Measurements from ENCODE around the gene CMPK2. TPM values are rescaled to one million over a fixed set of nuclear protein-coding genes. Genes with fewer than 3 reads are reported as not detected.

Gene CMPK2
- total and polyA plus RNA-seq, 4 donors, result 2.4 to 7.4 (median 4.5) TPM

DNA sequence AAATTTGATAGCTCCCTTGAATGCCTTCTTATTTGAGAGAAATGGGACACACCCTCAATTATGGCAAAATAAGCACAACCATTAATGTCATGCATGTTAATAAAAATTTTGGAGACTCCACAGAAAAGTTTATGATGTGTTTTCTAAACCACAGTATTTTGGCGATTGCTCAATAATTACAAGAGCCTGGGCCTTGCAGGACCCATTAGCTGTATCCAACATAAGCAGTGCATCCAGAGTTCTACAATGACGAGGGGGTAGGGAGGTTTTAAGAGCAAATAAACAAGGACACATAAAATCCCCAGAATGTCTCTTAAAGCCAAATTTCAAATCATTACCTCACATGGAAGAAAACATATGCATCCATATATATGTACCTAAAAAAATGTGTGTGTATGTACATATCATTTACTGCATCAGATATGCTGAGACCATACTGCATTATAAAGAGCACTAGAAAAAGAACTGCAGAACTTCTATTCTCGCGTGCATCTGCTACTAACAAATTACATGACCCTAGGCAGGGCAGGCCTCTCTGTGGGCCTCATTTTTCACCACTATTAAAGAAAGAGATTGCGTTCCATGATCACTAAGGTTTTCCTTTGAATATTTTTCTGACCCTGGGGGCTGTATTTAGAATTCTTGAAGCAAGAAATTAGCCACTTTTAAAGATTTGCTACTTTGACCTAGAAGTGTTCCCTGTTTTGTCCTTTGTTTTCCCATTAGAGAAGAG lies 38.0 kb downstream of the CMPK2 start:
- no peak for ATAC-seq (ENCODE audit: low FRiP score)
- no peak overlapping the region for H3K4me3 ChIP-seq (ENCODE audit: low read length in 2 of 2)
- no peaks in the 10 kb centered on the region for H3K27me3 ChIP-seq (ENCODE audit: control insufficient read depth in 1 of 2, insufficient read depth in 2 of 2, low read length in 1 of 2)
- no peaks in the 10 kb centered on the region for H3K4me1 ChIP-seq (ENCODE audit: control insufficient read depth in 1 of 2, insufficient read depth in 2 of 2, low read length in 2 of 2)
- no peak overlapping the region for H3K27ac ChIP-seq (ENCODE audit: low read depth in 1 of 2, low read length in 2 of 2)
- peaks cover 0 to 2% of the 10 kb centered on the region in 2 donors for H3K36me3 ChIP-seq (ENCODE audit: control insufficient read depth in 1 of 2, insufficient read depth in 2 of 2, low read length in 1 of 2)
- WGBS, 2 donors, result 61 to 63% methylated on average over 5 of the region's 5 CpGs
- no peak for DNase-seq
- peaks cover 2% of the 10 kb centered on the region for H3K9me3 ChIP-seq (ENCODE audit: control insufficient read depth, low read length)
- intact Hi-C loops (cut with DNase I), result no loop called here

GRCh38 chr2:6826081-6826913 lies 39.4 kb downstream of the CMPK2 start:
- intact Hi-C loops (cut with DNase I), result no loop called here
- Histone ChIP-seq H3K36me3 (ENCODE audit: control insufficient read depth in 1 of 2, insufficient read depth in 2 of 2, low read length in 1 of 2) (peaks cover 0 to 2% of the 10 kb centered on the region in 2 donors), H3K27ac (ENCODE audit: low read depth in 1 of 2, low read length in 2 of 2) (no peak overlapping the region), H3K4me1 (ENCODE audit: control insufficient read depth in 1 of 2, insufficient read depth in 2 of 2, low read length in 2 of 2) (no peaks in the 10 kb centered on the region), H3K27me3 (ENCODE audit: control insufficient read depth in 1 of 2, insufficient read depth in 2 of 2, low read length in 1 of 2) (no peaks in the 10 kb centered on the region), H3K4me3 (ENCODE audit: low read length in 2 of 2) (no peak overlapping the region), H3K9me3 (ENCODE audit: control insufficient read depth, low read length) (peaks cover 2% of the 10 kb centered on the region)
- WGBS, 2 donors, result 54 to 57% methylated on average over 4 of the region's 4 CpGs
- ATAC-seq (ENCODE audit: low FRiP score), result no peak
- no peak for DNase-seq

- ATAC-seq (ENCODE audit: low FRiP score), result no peak
Measured at GRCh38 chr2:6824962-6825361, 40.7 kb downstream of the CMPK2 start.

GRCh38 chr2:6823111-6823510 lies 42.6 kb downstream of the CMPK2 start:
- H3K9me3 ChIP-seq (ENCODE audit: control insufficient read depth, low read length), result no peaks in the 10 kb centered on the region
- H3K27me3 ChIP-seq (ENCODE audit: control insufficient read depth in 1 of 2, insufficient read depth in 2 of 2, low read length in 1 of 2), result no peaks in the 10 kb centered on the region
- intact Hi-C loops (cut with DNase I), result no loop called here
- no peaks in the 10 kb centered on the region for H3K4me1 ChIP-seq (ENCODE audit: control insufficient read depth in 1 of 2, insufficient read depth in 2 of 2, low read length in 2 of 2)
- 15 to 19% methylated on average over 5 of the region's 5 CpGs for WGBS, 2 donors
- no peak overlapping the region for H3K27ac ChIP-seq (ENCODE audit: low read depth in 1 of 2, low read length in 2 of 2)
- no peak for ATAC-seq (ENCODE audit: low FRiP score)
- DNase-seq, result no peak
- no peak overlapping the region for H3K4me3 ChIP-seq (ENCODE audit: low read length in 2 of 2)
- no peaks in the 10 kb centered on the region for H3K36me3 ChIP-seq (ENCODE audit: control insufficient read depth in 1 of 2, insufficient read depth in 2 of 2, low read length in 1 of 2)

More at GRCh38 chr2:6824962-6825361, 40.7 kb downstream of the CMPK2 start:
- no peak for DNase-seq
- Histone ChIP-seq H3K27me3 (ENCODE audit: control insufficient read depth in 1 of 2, insufficient read depth in 2 of 2, low read length in 1 of 2) (no peaks in the 10 kb centered on the region), H3K27ac (ENCODE audit: low read depth in 1 of 2, low read length in 2 of 2) (no peak overlapping the region), H3K4me1 (ENCODE audit: control insufficient read depth in 1 of 2, insufficient read depth in 2 of 2, low read length in 2 of 2) (no peaks in the 10 kb centered on the region), H3K9me3 (ENCODE audit: control insufficient read depth, low read length) (no peaks in the 10 kb centered on the region), H3K4me3 (ENCODE audit: low read length in 2 of 2) (no peak overlapping the region), H3K36me3 (ENCODE audit: control insufficient read depth in 1 of 2, insufficient read depth in 2 of 2, low read length in 1 of 2) (no peaks in the 10 kb centered on the region)
- intact Hi-C loops (cut with DNase I), result no loop called here
- 75 to 78% methylated on average over 3 of the region's 3 CpGs for WGBS, 2 donors

DNA sequence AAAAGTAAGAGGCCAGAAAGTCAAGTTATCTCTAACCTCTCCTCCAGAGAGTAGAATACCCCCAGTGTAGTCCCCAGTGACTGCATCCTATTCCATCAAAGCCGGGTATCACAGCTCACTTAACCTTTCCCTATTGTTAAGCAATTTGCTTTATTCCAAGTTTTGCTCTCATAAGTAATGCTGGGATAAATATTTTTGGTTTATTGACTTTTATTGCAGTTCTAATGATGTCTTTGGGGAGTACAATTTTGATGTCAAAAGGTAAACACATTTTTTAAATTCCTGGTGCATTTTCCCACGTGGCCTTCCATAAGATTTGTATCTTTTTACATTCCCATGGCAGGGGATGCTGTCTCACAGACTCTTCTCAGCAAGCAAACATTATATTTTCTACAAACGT lies 43.3 kb downstream of the CMPK2 start:
- H3K36me3 ChIP-seq (ENCODE audit: control insufficient read depth in 1 of 2, insufficient read depth in 2 of 2, low read length in 1 of 2), result no peaks in the 10 kb centered on the region
- H3K4me1 ChIP-seq (ENCODE audit: control insufficient read depth in 1 of 2, insufficient read depth in 2 of 2, low read length in 2 of 2), result no peaks in the 10 kb centered on the region
- H3K4me3 ChIP-seq (ENCODE audit: low read length in 2 of 2), result no peak overlapping the region
- intact Hi-C loops (cut with DNase I), result no loop called here
- 33 to 41% methylated on average over 3 of the region's 3 CpGs for WGBS, 2 donors
- DNase-seq (no peak), ATAC-seq (ENCODE audit: low FRiP score) (no peak)
- H3K9me3 ChIP-seq (ENCODE audit: control insufficient read depth, low read length), result no peaks in the 10 kb centered on the region
- no peaks in the 10 kb centered on the region for H3K27me3 ChIP-seq (ENCODE audit: control insufficient read depth in 1 of 2, insufficient read depth in 2 of 2, low read length in 1 of 2)
- no peak overlapping the region for H3K27ac ChIP-seq (ENCODE audit: low read depth in 1 of 2, low read length in 2 of 2)

DNA sequence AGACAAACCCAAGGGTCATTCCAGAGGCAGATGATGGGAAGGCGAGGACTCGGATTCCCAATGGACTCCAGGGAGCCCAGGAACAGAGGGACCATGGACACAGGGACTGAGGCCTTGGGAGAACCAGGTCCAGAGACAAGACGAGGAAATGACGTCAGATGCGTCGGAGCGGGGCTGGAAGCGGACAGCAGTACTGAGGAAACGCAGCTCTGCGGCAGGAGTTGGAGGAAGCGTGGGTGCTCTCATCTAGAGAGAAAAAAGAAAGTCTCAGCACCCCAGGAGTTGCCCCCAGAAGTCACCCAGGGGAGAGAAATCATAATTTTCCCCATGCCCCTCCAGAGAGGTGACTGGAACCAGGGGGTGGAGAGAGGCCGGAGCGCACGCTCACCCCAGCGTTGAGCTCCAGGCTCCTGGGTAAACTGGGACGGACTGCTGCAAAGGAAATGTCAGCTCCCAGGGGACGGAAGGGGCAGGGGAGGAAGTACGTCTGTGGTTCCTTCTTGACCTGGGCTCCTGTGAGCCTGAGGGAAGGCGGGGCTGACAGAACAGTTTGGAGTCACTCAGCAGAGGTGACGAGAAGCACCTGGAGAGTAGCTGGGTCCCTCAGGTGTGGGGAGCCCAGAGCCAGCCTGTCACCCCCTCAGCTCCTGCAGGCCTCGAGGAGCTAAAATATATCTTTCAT lies 44.7 kb downstream of the CMPK2 start:
- ATAC-seq (ENCODE audit: low FRiP score) (no peak), DNase-seq (no peak)
- WGBS, 2 donors, result 91 to 92% methylated on average over 21 of the region's 21 CpGs
- H3K27ac ChIP-seq (ENCODE audit: low read depth in 1 of 2, low read length in 2 of 2), result no peak overlapping the region
- no peaks in the 10 kb centered on the region for H3K9me3 ChIP-seq (ENCODE audit: control insufficient read depth, low read length)
- no peak overlapping the region for H3K4me3 ChIP-seq (ENCODE audit: low read length in 2 of 2)
- intact Hi-C loops (cut with DNase I), result no loop called here
- H3K36me3 ChIP-seq (ENCODE audit: control insufficient read depth in 1 of 2, insufficient read depth in 2 of 2, low read length in 1 of 2), result no peaks in the 10 kb centered on the region
- H3K4me1 ChIP-seq (ENCODE audit: control insufficient read depth in 1 of 2, insufficient read depth in 2 of 2, low read length in 2 of 2), result no peaks in the 10 kb centered on the region
- no peaks in the 10 kb centered on the region for H3K27me3 ChIP-seq (ENCODE audit: control insufficient read depth in 1 of 2, insufficient read depth in 2 of 2, low read length in 1 of 2)

- no peaks in the 10 kb centered on the region for H3K4me1 ChIP-seq (ENCODE audit: control insufficient read depth in 1 of 2, insufficient read depth in 2 of 2, low read length in 2 of 2)
- WGBS, 2 donors, result 71 to 82% methylated on average over 5 of the region's 5 CpGs
- no peak overlapping the region for H3K4me3 ChIP-seq (ENCODE audit: low read length in 2 of 2)
- no peak overlapping the region for H3K27ac ChIP-seq (ENCODE audit: low read depth in 1 of 2, low read length in 2 of 2)
- intact Hi-C loops (cut with DNase I), result no loop called here
- DNase-seq, result no peak
- no peaks in the 10 kb centered on the region for H3K36me3 ChIP-seq (ENCODE audit: control insufficient read depth in 1 of 2, insufficient read depth in 2 of 2, low read length in 1 of 2)
- H3K9me3 ChIP-seq (ENCODE audit: control insufficient read depth, low read length), result no peaks in the 10 kb centered on the region
- no peaks in the 10 kb centered on the region for H3K27me3 ChIP-seq (ENCODE audit: control insufficient read depth in 1 of 2, insufficient read depth in 2 of 2, low read length in 1 of 2)
- no peak for ATAC-seq (ENCODE audit: low FRiP score)
Measured at GRCh38 chr2:6820236-6820635, 45.5 kb downstream of the CMPK2 start.

GRCh38 chr2:6819668-6820067 lies 46.0 kb downstream of the CMPK2 start:
- no peaks in the 10 kb centered on the region for H3K4me1 ChIP-seq (ENCODE audit: control insufficient read depth in 1 of 2, insufficient read depth in 2 of 2, low read length in 2 of 2)
- DNase-seq (no peak), ATAC-seq (ENCODE audit: low FRiP score) (no peak)
- WGBS, 2 donors, result 64 to 68% methylated on average over 3 of the region's 3 CpGs
- no peaks in the 10 kb centered on the region for H3K9me3 ChIP-seq (ENCODE audit: control insufficient read depth, low read length)
- no peaks in the 10 kb centered on the region for H3K27me3 ChIP-seq (ENCODE audit: control insufficient read depth in 1 of 2, insufficient read depth in 2 of 2, low read length in 1 of 2)
- intact Hi-C loops (cut with DNase I), result no loop called here
- H3K27ac ChIP-seq (ENCODE audit: low read depth in 1 of 2, low read length in 2 of 2), result no peak overlapping the region
- no peaks in the 10 kb centered on the region for H3K36me3 ChIP-seq (ENCODE audit: control insufficient read depth in 1 of 2, insufficient read depth in 2 of 2, low read length in 1 of 2)
- H3K4me3 ChIP-seq (ENCODE audit: low read length in 2 of 2), result no peak overlapping the region
